H7 (cell line): ENCODE results near the gene FOXQ1. TPM values are rescaled to one million over a fixed set of nuclear protein-coding genes. Genes with fewer than 3 reads are reported as not detected.

ENCODE experiments used
- DNase-seq: peaks from one replicate; pipeline ENCODE4 v3.0.0; 2012
- H3K27me3 ChIP-seq: 2 replicates; pipeline ENCODE4 v1.6.0; 2011; ENCODE audit warnings: mild to moderate bottlenecking, low read length; ENCODE audit not compliant: control insufficient read depth, insufficient read depth
- H3K36me3 ChIP-seq: replicated peaks from 2 replicates; pipeline ENCODE4 v1.5.1; 2011; ENCODE audit warnings: low read length; ENCODE audit not compliant: control insufficient read depth, insufficient read depth
- H3K4me3 ChIP-seq: 2 replicates; pipeline ENCODE4 v1.5.1; 2011; ENCODE audit warnings: low read depth, mild to moderate bottlenecking, control low read depth, low read length, moderate library complexity; ENCODE audit not compliant: insufficient read depth
- total RNA-seq: library from RNA; depleted of rRNA; stranded (reverse); fragments of >200 nt; shearing (Covaris generic); gene quantifications from 2 replicates; pipeline ENCODE4 v1.2.3, GENCODE V29; 2014

Gene FOXQ1
- total RNA-seq, 1 experiment from 2014 or later = 24.8 TPM

- H3K4me3 ChIP-seq = no peak overlapping the region
- no peaks in the 10 kb centered on the region for H3K36me3 ChIP-seq
- H3K27me3 ChIP-seq = no peaks in the 10 kb centered on the region
- DNase-seq = no peak
These were observed 30.2 kb upstream of the FOXQ1 start for GRCh38 chr6:1281746-1282145.

GRCh38 chr6:1283501-1283900 is 28.4 kb upstream of the FOXQ1 start:
- Histone ChIP-seq H3K36me3 (no peaks in the 10 kb centered on the region), H3K4me3 (no peak overlapping the region), H3K27me3 (no peaks in the 10 kb centered on the region)
- DNase-seq = no peak

- Histone ChIP-seq H3K27me3 (no peaks in the 10 kb centered on the region), H3K36me3 (no peaks in the 10 kb centered on the region)
These were observed 26.3 kb upstream of the FOXQ1 start for GRCh38 chr6:1285556-1285955.

GRCh38 chr6:1285956-1286355 is 25.9 kb upstream of the FOXQ1 start:
- no peaks in the 10 kb centered on the region for H3K36me3 ChIP-seq
- DNase-seq = no peak
- no peak overlapping the region for H3K4me3 ChIP-seq
- H3K27me3 ChIP-seq = no peaks in the 10 kb centered on the region

More at GRCh38 chr6:1285556-1285955, 26.3 kb upstream of the FOXQ1 start:
- H3K4me3 ChIP-seq = no peak overlapping the region
- no peak for DNase-seq

DNA sequence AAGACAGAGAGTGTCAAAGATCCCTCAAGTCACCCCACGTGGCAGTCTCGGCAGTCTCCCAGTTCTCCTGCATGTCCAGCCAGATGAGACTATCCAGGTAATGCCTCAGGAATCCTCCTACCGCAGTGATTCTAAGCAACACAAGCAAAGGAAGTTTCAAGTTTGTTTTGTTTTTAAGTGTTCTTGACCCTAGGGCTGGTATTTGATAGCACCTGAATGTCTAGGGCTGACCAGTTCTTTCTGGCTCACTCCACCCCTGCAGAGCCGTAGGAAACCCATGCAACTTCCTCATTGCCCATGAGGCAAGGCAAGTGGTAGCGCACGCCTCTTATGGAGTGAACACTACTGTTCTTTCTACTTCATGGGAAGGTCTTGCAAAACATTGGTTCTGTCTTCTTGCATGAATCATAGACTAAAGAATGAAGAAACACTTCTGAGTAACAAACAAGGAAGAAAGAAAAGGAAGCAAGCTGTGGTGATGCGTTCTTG is 24.8 kb upstream of the FOXQ1 start:
- no peaks in the 10 kb centered on the region for H3K27me3 ChIP-seq
- H3K36me3 ChIP-seq = no peaks in the 10 kb centered on the region
- H3K4me3 ChIP-seq = no peak overlapping the region
- DNase-seq = no peak

DNA sequence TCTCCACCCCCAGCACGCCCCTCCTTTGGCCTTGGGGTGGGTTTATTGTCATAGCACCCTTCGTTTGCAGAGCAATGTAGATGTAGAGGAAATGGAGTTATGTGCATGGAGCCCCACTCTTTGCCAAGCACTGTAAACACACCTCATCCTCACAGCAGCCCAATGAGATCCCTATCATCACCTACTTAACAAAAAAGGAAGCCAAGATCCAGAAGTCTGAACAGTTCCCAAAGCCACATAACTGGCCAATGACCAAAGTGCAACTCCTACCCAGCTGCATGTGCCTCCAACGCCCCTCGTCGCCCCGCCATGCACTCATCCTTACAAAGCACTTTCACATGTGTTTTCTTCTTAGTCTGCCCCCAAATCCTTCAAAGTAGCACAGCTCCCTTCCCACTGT is 21.8 kb upstream of the FOXQ1 start:
- H3K27me3 ChIP-seq = no peaks in the 10 kb centered on the region
- no peaks in the 10 kb centered on the region for H3K36me3 ChIP-seq
- no peak for DNase-seq
- no peak overlapping the region for H3K4me3 ChIP-seq

DNA sequence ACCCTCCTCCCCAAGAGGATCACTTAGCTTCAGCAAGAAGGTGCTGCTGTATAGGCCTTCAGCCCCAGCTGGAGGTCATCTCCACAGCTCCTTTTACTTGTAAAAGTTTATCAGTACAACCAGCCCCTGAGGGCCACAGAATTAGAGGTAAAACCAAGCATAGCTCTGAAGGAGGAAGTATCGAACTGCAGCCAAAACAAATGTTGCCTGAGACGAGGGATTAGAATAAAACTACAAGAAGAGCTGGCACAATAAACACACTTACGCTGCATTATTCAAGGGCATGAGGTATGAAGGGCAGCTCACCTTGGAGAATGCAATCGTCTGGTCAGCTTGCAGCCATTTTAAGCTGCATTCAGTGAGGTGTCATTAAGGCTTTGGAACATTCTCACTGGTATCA is 21.1 kb upstream of the FOXQ1 start:
- no peak for DNase-seq
- Histone ChIP-seq H3K36me3 (no peaks in the 10 kb centered on the region), H3K27me3 (no peaks in the 10 kb centered on the region), H3K4me3 (no peak overlapping the region)

- no peak overlapping the region for H3K4me3 ChIP-seq
These were observed 20.5 kb upstream of the FOXQ1 start for GRCh38 chr6:1291381-1291780.

GRCh38 chr6:1295420-1295819 is 16.5 kb upstream of the FOXQ1 start:
- no peaks in the 10 kb centered on the region for H3K27me3 ChIP-seq
- DNase-seq = no peak

More at GRCh38 chr6:1291381-1291780, 20.5 kb upstream of the FOXQ1 start:
- H3K27me3 ChIP-seq = no peaks in the 10 kb centered on the region
- DNase-seq = no peak
- no peaks in the 10 kb centered on the region for H3K36me3 ChIP-seq

DNA sequence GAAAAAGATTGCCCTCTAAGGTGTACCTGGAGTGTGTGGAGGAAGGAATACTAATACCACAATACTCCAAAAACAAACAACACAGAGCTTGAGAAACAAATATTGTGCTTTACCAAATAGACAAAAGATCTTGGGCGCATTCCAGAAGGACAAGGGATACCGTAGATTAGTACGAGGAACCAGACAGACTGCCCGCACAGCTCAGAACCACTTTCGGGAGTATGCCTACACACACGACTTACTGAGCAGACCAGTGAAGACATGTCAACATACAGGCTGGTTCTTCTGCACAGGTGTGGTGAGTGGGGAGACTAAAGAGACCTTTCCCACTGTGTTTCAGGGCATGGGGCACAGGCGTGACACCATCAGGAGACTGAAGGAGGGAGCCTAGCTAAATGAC is 15.8 kb upstream of the FOXQ1 start:
- no peaks in the 10 kb centered on the region for H3K36me3 ChIP-seq
- no peaks in the 10 kb centered on the region for H3K27me3 ChIP-seq
- no peak for DNase-seq
- no peak overlapping the region for H3K4me3 ChIP-seq

More at GRCh38 chr6:1295420-1295819, 16.5 kb upstream of the FOXQ1 start:
- Histone ChIP-seq H3K4me3 (no peak overlapping the region), H3K36me3 (no peaks in the 10 kb centered on the region)

DNA sequence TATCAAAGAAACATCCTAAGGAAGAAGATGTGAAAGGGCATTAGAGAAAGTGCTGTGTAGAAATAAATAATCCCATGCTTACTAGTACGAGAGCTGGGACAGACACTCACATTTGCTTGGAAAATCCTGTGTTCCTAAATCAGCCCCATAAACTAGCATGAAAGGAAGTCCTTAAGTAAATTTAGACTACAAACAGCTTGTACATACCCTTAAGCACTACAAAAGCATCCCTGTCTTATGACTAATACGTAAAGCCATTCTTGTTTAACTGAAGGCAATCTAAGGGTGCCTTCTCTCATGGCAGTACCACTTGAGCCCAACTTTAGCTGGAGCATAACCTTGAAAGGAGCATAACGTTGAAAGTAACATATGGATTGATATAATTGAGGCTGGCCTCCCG is 15.4 kb upstream of the FOXQ1 start:
- Histone ChIP-seq H3K36me3 (no peaks in the 10 kb centered on the region), H3K27me3 (no peaks in the 10 kb centered on the region), H3K4me3 (no peak overlapping the region)
- DNase-seq = no peak

DNA sequence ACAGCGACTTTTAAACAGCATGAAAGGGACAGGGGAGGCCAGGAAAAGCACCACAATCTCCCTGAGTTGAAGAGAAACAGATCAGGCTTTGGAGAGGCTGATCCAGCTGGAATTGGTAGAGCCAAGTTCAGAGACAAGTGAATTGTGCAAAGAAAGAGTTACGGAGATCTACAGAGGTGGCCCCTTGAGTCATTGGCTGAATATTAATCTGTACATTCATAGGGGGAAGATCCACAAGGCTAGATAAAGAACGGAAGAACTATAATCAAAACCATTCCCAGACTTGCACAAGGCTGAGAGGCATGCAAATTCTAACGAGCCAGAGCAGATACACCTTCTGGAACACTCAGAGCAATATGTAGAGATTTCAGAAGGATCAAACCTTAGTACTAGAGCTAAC is 14.2 kb upstream of the FOXQ1 start:
- H3K27me3 ChIP-seq = no peaks in the 10 kb centered on the region
- no peak for DNase-seq
- no peaks in the 10 kb centered on the region for H3K36me3 ChIP-seq
- no peak overlapping the region for H3K4me3 ChIP-seq

GRCh38 chr6:1298768-1299167 is 13.1 kb upstream of the FOXQ1 start:
- Histone ChIP-seq H3K27me3 (no peaks in the 10 kb centered on the region), H3K36me3 (no peaks in the 10 kb centered on the region), H3K4me3 (no peak overlapping the region)
- no peak for DNase-seq

- DNase-seq = no peak
- no peaks in the 10 kb centered on the region for H3K36me3 ChIP-seq
- no peak overlapping the region for H3K4me3 ChIP-seq
- H3K27me3 ChIP-seq = peaks cover 25% of the 10 kb centered on the region
These were observed 5.8 kb upstream of the FOXQ1 start for GRCh38 chr6:1306133-1306532.

GRCh38 chr6:1309366-1309765 is 2.5 kb upstream of the FOXQ1 start:
- DNase-seq = no peak
- Histone ChIP-seq H3K4me3 (no peak overlapping the region), H3K36me3 (no peaks in the 10 kb centered on the region), H3K27me3 (peaks cover 55% of the 10 kb centered on the region)
